ENCODE results near the gene PRRT3. TPM values are rescaled to one million over a fixed set of nuclear protein-coding genes. Genes with fewer than 3 reads are reported as not detected.
A peak's percentile ranks its signal among the peaks of the same experiment; 100 is the strongest.

The PRRT3 gene
- total and polyA plus RNA-seq, 2 of the 13 experiments (the other 11 are each of a cell fraction or from before 2014, with no cell fraction given): 0.22 to 0.44 TPM

GRCh38 chr3:9914011-9914410, 38.2 kb downstream of the PRRT3 start:
- H3K27ac ChIP-seq (ENCODE audit: extremely low read length, insufficient read depth, low read length): peak overlapping the region; percentile 90
- in situ Hi-C loops (cut with HindIII; ENCODE audit: extremely low pct_ligation_motif_present, low pct_unique_long_range_greater_than_20kb) (no loop called here), intact Hi-C loops (cut with micrococcal nuclease; ENCODE audit: unreplicated experiment) (loop anchor here (2.0 kb wide), 1 partner anchor 15 kb away; no protein-coding TSS in a partner anchor)
- no TSS peak for BruUV-seq (replicated peaks)
- ChIA-PET POLR2A (interaction anchor here (1.4 to 9.0 kb wide), 4 partner anchors 13 to 49 kb away, joined by 7 to 298 read pairs (median 80); partner anchors contain the start of genes CRELD1 and IL17RE), CTCF (ENCODE audit: low intra/inter-chr PET ratio, low total read pairs) (interaction anchor here (2.1 kb wide), 1 partner anchor 52 kb away, joined by 14 read pairs; no protein-coding TSS in a partner anchor)
- H3K4me1 ChIP-seq (ENCODE audit: insufficient read depth, low read length): peaks cover 38% of the 10 kb centered on the region
- H3K4me3 ChIP-seq (replicated peaks in 1 of 3; ENCODE audit: insufficient read depth in 1 of 3, low read depth in 2 of 3, low read length in 3 of 3): no peak overlapping the region
- ATAC-seq (no peak), DNase-seq (ENCODE audit: low spot score) (no peak), FAIRE-seq (no peak)
- TF ChIP-seq SNRNP70 (IDR thresholded peaks at IDR 0.05; ENCODE audit: low read depth, low read length) (no peak), ZNF615 (CRISPR knock-in tag; IDR thresholded peaks at IDR 0.05; ENCODE audit: borderline replicate concordance) (no peak), ZNF879 (CRISPR knock-in tag; IDR thresholded peaks at IDR 0.05) (0 out of 2 replicates have a peak, but pooled peaks have one; percentile 6)
- peaks cover 5 to 15% of the 10 kb centered on the region in 2 experiments; a peak in 3 of 5 replicates for H3K36me3 ChIP-seq (replicated peaks in 1 of 2; ENCODE audit: control insufficient read depth in 1 of 2, insufficient read depth in 2 of 2, low read length in 2 of 2)
- no peak overlapping the region for H3K9ac ChIP-seq (ENCODE audit: insufficient read depth, low read depth, low read length)
- H3K9me3 ChIP-seq (ENCODE audit: low read length): no peaks in the 10 kb centered on the region
- 0 out of 2 replicates have a peak overlapping the region, but pooled peaks have one; percentile 8 for H3K4me2 ChIP-seq (ENCODE audit: low read depth, low read length)
- no peaks in the 10 kb centered on the region for H4K20me1 ChIP-seq (ENCODE audit: insufficient read depth, low read length)
- H3K79me2 ChIP-seq (ENCODE audit: insufficient read depth, low read length): peaks cover 3% of the 10 kb centered on the region
- H2AFZ ChIP-seq (ENCODE audit: low read length): no peak overlapping the region
- 73% methylated on average over 1 of the region's 1 CpG for WGBS (ENCODE audit: low lambda C conversion rate)
- no peaks in the 10 kb centered on the region for H3K27me3 ChIP-seq (ENCODE audit: control insufficient read depth in 1 of 2, insufficient read depth in 2 of 2, low read length in 2 of 2)

- Histone ChIP-seq H3K27me3 (ENCODE audit: control insufficient read depth in 1 of 2, insufficient read depth in 2 of 2, low read length in 2 of 2) (no peaks in the 10 kb centered on the region), H3K27ac (ENCODE audit: extremely low read length, insufficient read depth, low read length) (peak overlapping the region; percentile 90), H3K4me1 (ENCODE audit: insufficient read depth, low read length) (peaks cover 38% of the 10 kb centered on the region), H3K4me2 (ENCODE audit: low read depth, low read length) (0 out of 2 replicates have a peak overlapping the region, but pooled peaks have one; percentile 8), H4K20me1 (ENCODE audit: insufficient read depth, low read length) (no peaks in the 10 kb centered on the region), H2AFZ (ENCODE audit: low read length) (no peak overlapping the region), H3K4me3 (replicated peaks in 1 of 3; ENCODE audit: insufficient read depth in 1 of 3, low read depth in 2 of 3, low read length in 3 of 3) (no peak overlapping the region), H3K36me3 (replicated peaks in 1 of 2; ENCODE audit: control insufficient read depth in 1 of 2, insufficient read depth in 2 of 2, low read length in 2 of 2) (peaks cover 7 to 19% of the 10 kb centered on the region in 2 experiments; a peak in 3 of 5 replicates), H3K9me3 (ENCODE audit: low read length) (no peaks in the 10 kb centered on the region), H3K9ac (ENCODE audit: insufficient read depth, low read depth, low read length) (no peak overlapping the region), H3K79me2 (ENCODE audit: insufficient read depth, low read length) (peaks cover 3% of the 10 kb centered on the region)
- intact Hi-C loops (cut with micrococcal nuclease; ENCODE audit: unreplicated experiment): no loop called here
- ATAC-seq (no peak), FAIRE-seq (no peak), DNase-seq (ENCODE audit: low spot score) (no peak)
- no TSS peak for BruUV-seq (replicated peaks)
- ChIA-PET CTCF (ENCODE audit: low intra/inter-chr PET ratio, low total read pairs) (no interaction called here), POLR2A (interaction anchor here (1.4 to 9.0 kb wide), 4 partner anchors 13 to 49 kb away, joined by 7 to 298 read pairs (median 80); partner anchors contain the start of genes CRELD1 and IL17RE)
- in situ Hi-C loops (cut with HindIII; ENCODE audit: extremely low pct_ligation_motif_present, low pct_unique_long_range_greater_than_20kb): no loop called here
- 44% methylated on average over 4 of the region's 5 CpGs for WGBS (ENCODE audit: low lambda C conversion rate)
- peak; percentile 36; the same call in 1 of the 2 replicates for TF ChIP-seq ARID4A (CRISPR knock-in tag; IDR thresholded peaks at IDR 0.05; ENCODE audit: borderline replicate concordance)
- TF ChIP-seq ZNF687 (CRISPR knock-in tag; IDR thresholded peaks at IDR 0.05): peak; percentile 20; the same call in 1 of the 2 replicates
- TF ChIP-seq HOXA3 (CRISPR knock-in tag; IDR thresholded peaks at IDR 0.05): no peak
- no peak for TF ChIP-seq RELA (CRISPR knock-in tag; IDR thresholded peaks at IDR 0.05)
Observed at GRCh38 chr3:9913601-9914000, 38.6 kb downstream of the PRRT3 start.

All from HepG2 (cell line).